SU-DHL-6 (cell line): Measurements from ENCODE around the gene CDC25C.

Source experiments
- EZH2phosphoT487 ChIP-seq: fragments of 200-600 bp; sonication (generic), shearing (Covaris generic); conservative IDR thresholded peaks from 2 replicates; pipeline ENCODE4 v1.6.1; 2018; ENCODE audit warnings: mild to moderate bottlenecking, antibody characterized with exemption, low read length, moderate library complexity, mixed read lengths
- TF ChIP-seq, protein P1 (sequence below): fragments of 200-600 bp; sonication (generic); IDR thresholded peaks from one replicate; pipeline ENCODE4 v1.5.1; 2017; ENCODE audit warnings: antibody characterized with exemption, mild to moderate bottlenecking, low read length, moderate library complexity; ENCODE audit not compliant: insufficient read depth, poor library complexity, severe bottlenecking

DNA sequence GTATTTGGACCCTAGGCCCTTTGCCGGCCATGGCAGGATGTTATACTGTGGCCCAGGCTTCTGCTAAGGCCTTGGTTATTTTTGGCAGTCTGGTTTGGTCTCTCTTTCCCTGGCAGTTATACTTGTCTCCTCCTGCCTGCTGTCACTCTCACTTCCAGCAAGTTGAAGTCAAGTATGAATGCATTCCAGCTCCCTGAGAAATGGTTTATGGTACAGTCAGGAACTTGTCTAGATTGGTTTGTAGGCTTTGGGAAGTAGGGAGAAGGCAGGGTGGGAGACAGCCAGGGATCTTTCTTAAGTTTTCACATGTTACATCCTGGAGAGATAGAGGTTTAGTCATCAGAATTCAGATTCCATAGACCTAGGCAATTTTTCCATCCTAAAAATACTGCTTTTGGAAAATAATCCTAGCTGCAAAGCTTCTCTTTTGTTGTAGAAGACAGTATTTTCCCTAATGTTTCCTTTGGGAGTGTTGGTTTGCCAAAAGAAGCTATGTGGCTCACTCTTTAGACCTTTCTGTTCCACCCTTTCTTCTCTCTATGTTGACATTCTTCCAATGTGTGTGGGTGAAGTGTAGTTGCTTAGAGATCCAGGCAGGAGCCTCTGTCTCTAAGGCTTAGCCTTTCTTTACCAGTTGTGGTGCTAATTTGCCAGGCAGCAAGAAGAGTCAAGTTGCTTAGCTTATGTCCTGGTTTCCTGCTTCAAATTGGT, 18.4 kb upstream of the CDC25C start:
- TF ChIP-seq, protein P1, sequence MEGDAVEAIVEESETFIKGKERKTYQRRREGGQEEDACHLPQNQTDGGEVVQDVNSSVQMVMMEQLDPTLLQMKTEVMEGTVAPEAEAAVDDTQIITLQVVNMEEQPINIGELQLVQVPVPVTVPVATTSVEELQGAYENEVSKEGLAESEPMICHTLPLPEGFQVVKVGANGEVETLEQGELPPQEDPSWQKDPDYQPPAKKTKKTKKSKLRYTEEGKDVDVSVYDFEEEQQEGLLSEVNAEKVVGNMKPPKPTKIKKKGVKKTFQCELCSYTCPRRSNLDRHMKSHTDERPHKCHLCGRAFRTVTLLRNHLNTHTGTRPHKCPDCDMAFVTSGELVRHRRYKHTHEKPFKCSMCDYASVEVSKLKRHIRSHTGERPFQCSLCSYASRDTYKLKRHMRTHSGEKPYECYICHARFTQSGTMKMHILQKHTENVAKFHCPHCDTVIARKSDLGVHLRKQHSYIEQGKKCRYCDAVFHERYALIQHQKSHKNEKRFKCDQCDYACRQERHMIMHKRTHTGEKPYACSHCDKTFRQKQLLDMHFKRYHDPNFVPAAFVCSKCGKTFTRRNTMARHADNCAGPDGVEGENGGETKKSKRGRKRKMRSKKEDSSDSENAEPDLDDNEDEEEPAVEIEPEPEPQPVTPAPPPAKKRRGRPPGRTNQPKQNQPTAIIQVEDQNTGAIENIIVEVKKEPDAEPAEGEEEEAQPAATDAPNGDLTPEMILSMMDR: no peak
- no peak for TF ChIP-seq EZH2phosphoT487
